Right lobe of liver (tissue), 4 donors: Measurements from ENCODE around the gene TBXA2R.

Experiments
- POLR2A ChIP-seq: fragments of 450-650 bp; IDR thresholded peaks from one replicate; pipeline ENCODE4 v1.6.1; 2017; ENCODE audit warnings: antibody characterized with exemption, mild to moderate bottlenecking
- TF ChIP-seq, protein P1 (sequence below), 4 donors: fragments of 200-600 bp in 3 of 4; fragments of 450-650 bp in 1 of 4; IDR thresholded peaks; one replicate each; pipeline versions ENCODE4 v1.5.1 to v1.8.0; 2016 to 2022; ENCODE audit warnings: antibody characterized with exemption in 4 of 4, mild to moderate bottlenecking in 2 of 4
- donor health status: DM: no; HTN: no; CAD: no.
- donor health status: DM: no; HTN: no; CAD: no.
- donor health status: DM: no; HTN: yes; CAD: no.

DNA sequence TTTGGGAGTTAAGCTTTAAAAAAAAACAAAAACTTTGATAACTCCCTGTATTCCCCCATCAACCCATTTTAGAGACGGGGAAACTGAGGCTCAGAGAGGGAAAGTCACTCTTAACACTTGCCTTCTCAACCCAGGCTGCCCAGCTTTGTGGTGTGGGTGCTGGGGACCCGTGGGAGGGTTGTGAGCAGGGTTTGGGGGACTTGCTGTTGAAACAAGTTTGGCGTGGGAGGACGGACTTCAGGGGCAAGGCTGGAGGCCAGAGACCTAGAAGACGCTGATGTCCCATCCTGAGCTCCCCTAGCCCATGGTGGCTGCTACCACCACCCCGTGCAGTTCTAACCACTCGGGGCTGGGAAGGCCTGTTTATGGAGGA, 20.7 kb upstream of the TBXA2R start:
- TF ChIP-seq, protein P1, sequence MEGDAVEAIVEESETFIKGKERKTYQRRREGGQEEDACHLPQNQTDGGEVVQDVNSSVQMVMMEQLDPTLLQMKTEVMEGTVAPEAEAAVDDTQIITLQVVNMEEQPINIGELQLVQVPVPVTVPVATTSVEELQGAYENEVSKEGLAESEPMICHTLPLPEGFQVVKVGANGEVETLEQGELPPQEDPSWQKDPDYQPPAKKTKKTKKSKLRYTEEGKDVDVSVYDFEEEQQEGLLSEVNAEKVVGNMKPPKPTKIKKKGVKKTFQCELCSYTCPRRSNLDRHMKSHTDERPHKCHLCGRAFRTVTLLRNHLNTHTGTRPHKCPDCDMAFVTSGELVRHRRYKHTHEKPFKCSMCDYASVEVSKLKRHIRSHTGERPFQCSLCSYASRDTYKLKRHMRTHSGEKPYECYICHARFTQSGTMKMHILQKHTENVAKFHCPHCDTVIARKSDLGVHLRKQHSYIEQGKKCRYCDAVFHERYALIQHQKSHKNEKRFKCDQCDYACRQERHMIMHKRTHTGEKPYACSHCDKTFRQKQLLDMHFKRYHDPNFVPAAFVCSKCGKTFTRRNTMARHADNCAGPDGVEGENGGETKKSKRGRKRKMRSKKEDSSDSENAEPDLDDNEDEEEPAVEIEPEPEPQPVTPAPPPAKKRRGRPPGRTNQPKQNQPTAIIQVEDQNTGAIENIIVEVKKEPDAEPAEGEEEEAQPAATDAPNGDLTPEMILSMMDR (IDR thresholded peaks at IDR 0.05) = no peak
- no peak for TF ChIP-seq POLR2A
